ENCODE data around the gene GNS. TPM values are rescaled to one million over a fixed set of nuclear protein-coding genes. Genes with fewer than 3 reads are reported as not detected.

Gene GNS
- total RNA-seq, 1 experiment from 2014 or later = 74.9 TPM

DNA sequence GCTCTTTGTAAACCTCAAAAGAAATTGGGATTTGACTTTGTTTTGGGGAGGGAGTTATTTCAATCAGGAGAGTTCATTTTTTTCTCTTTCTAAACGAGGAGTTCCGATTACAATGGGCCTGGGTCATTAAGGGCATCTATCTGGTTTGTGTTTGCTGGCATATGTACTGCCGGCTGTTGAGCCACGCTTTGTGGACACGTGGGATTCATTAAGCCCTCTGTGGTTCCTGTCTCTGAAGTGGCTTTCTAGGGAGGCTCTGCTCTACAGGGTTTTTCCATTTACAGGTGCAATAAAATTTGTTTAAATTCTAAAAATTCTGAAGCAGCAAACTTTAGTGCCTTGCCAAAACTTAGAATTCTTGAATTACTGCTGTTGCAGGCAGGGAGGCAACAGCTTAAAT, 57.9 kb downstream of the GNS start:
- Histone ChIP-seq H3K4me3 (no peak overlapping the region), H3K36me3 (ENCODE audit: low read depth) (no peaks in the 10 kb centered on the region), H3K9me2 (ENCODE audit: insufficient read depth) (no peaks in the 10 kb centered on the region; the same call in 1 of the 2 replicates), H3K4me1 (replicated peaks; ENCODE audit: insufficient read depth) (no peaks in the 10 kb centered on the region), H3K27me3 (ENCODE audit: insufficient read depth, low read depth) (no peaks in the 10 kb centered on the region), H4K20me1 (ENCODE audit: insufficient read depth) (no peaks in the 10 kb centered on the region), H3F3A (ENCODE audit: insufficient read depth, low read depth) (peaks cover 7% of the 10 kb centered on the region; the same call in 1 of the 2 replicates), H3K79me2 (ENCODE audit: low read depth) (no peaks in the 10 kb centered on the region), H3K4me2 (no peak overlapping the region), H2AFZ (no peak overlapping the region), H3K27ac (no peak overlapping the region), H3K9me3 (ENCODE audit: insufficient read depth, low read depth) (no peaks in the 10 kb centered on the region)
- POLR2A ChIA-PET (ENCODE audit: unreplicated experiment) = no interaction called here
- intact Hi-C loops (cut with micrococcal nuclease; ENCODE audit: unreplicated experiment) = no loop called here
- BruUV-seq (replicated peaks) = no TSS peak
- DNase-seq = no peak
- CTCF ChIA-PET = interaction anchor here (0.7 kb wide), 1 partner anchor 437 kb away, joined by 7 read pairs; no protein-coding TSS in a partner anchor
- TF ChIP-seq, protein P1, sequence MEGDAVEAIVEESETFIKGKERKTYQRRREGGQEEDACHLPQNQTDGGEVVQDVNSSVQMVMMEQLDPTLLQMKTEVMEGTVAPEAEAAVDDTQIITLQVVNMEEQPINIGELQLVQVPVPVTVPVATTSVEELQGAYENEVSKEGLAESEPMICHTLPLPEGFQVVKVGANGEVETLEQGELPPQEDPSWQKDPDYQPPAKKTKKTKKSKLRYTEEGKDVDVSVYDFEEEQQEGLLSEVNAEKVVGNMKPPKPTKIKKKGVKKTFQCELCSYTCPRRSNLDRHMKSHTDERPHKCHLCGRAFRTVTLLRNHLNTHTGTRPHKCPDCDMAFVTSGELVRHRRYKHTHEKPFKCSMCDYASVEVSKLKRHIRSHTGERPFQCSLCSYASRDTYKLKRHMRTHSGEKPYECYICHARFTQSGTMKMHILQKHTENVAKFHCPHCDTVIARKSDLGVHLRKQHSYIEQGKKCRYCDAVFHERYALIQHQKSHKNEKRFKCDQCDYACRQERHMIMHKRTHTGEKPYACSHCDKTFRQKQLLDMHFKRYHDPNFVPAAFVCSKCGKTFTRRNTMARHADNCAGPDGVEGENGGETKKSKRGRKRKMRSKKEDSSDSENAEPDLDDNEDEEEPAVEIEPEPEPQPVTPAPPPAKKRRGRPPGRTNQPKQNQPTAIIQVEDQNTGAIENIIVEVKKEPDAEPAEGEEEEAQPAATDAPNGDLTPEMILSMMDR (conservative IDR thresholded peaks at IDR 0.05) = no peak
- no peak for TF ChIP-seq EZH2 (IDR thresholded peaks at IDR 0.05; ENCODE audit: low read depth)

DNA sequence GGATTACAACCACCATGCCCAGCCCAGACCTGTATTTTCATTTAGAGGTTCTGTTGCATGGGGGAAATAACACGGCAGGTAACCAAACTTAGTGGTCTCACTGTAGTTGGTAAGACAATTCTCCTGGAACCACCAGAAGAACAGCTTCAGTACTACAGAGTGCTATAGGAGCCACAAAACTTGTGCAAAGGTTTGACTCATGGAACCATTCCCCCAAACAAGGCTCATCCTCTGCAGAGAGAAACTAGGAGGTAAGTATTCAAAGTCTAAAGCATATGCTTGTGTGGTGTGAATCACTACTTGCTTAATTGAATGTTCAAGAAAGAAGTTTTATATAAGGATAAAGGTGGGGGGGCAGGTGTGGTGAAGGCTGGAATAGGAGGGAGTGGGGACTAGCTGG, 58.7 kb downstream of the GNS start:
- no peaks in the 10 kb centered on the region; the same call in 1 of the 2 replicates for H3K9me2 ChIP-seq (ENCODE audit: insufficient read depth)
- H3K79me2 ChIP-seq (ENCODE audit: low read depth) = no peaks in the 10 kb centered on the region
- POLR2A ChIA-PET (ENCODE audit: unreplicated experiment) = no interaction called here
- no peaks in the 10 kb centered on the region for H3K9me3 ChIP-seq (ENCODE audit: insufficient read depth, low read depth)
- H3F3A ChIP-seq (ENCODE audit: insufficient read depth, low read depth) = peaks cover 7% of the 10 kb centered on the region; the same call in 1 of the 2 replicates
- no peak overlapping the region for H3K4me3 ChIP-seq
- no peak for TF ChIP-seq EZH2 (IDR thresholded peaks at IDR 0.05; ENCODE audit: low read depth)
- TF ChIP-seq, protein P1 (conservative IDR thresholded peaks at IDR 0.05) = no peak
- no peak overlapping the region for H3K4me2 ChIP-seq
- DNase-seq = no peak
- no peak overlapping the region for H3K27ac ChIP-seq
- no peak overlapping the region for H2AFZ ChIP-seq
- CTCF ChIA-PET = interaction anchor here (0.6 kb wide), 1 partner anchor 483 kb away, joined by 5 read pairs; no protein-coding TSS in a partner anchor
- H3K4me1 ChIP-seq (replicated peaks; ENCODE audit: insufficient read depth) = 0 out of 2 replicates have a peak, but pooled peaks cover 3% of the 10 kb centered on the region
- no peaks in the 10 kb centered on the region for H3K36me3 ChIP-seq (ENCODE audit: low read depth)
- H4K20me1 ChIP-seq (ENCODE audit: insufficient read depth) = no peaks in the 10 kb centered on the region
- no peaks in the 10 kb centered on the region for H3K27me3 ChIP-seq (ENCODE audit: insufficient read depth, low read depth)
- no TSS peak for BruUV-seq (replicated peaks)
- intact Hi-C loops (cut with micrococcal nuclease; ENCODE audit: unreplicated experiment) = no loop called here

DNA sequence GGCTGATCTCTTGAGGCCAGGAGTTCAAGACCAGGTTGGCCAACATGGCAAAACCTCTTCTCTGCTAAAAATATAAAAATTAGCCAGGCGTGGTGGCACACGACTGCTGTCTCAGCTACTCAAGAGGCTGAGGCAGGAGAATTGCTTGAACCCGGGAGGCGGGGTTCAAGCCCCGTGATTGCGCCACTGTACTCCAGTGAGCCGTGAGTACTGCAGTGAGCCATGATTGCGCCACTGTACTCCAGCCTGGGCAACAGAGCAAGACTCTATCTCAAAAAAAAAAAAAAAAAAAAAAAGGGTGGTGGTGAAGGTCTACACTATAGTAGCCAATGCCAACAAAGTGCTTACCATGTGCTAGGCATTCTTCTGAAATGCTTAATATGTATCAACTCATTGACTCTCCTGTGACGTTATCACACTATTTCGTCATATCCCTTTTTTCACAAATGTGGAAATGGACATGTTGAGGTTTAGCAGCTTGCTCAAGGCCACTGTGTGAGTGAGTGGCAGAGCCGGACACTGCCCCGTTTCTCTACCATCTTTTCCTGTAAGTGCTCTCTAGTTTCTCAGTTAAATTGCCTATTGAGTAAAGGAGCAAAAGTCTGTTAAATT, 59.6 kb downstream of the GNS start:
- no peak for DNase-seq
- CTCF ChIA-PET = no interaction called here
- POLR2A ChIA-PET (ENCODE audit: unreplicated experiment) = no interaction called here

More for the DNA sequence above, 59.6 kb downstream of the GNS start:
- no peak for TF ChIP-seq EZH2 (IDR thresholded peaks at IDR 0.05; ENCODE audit: low read depth)
- TF ChIP-seq, protein P1 (conservative IDR thresholded peaks at IDR 0.05) = no peak
- Histone ChIP-seq H3K4me1 (replicated peaks; ENCODE audit: insufficient read depth) (0 out of 2 replicates have a peak, but pooled peaks cover 3% of the 10 kb centered on the region), H3K9me3 (ENCODE audit: insufficient read depth, low read depth) (no peaks in the 10 kb centered on the region), H3K27ac (no peak overlapping the region), H3K79me2 (ENCODE audit: low read depth) (no peaks in the 10 kb centered on the region), H3F3A (ENCODE audit: insufficient read depth, low read depth) (peaks cover 9% of the 10 kb centered on the region; the same call in 1 of the 2 replicates), H3K27me3 (ENCODE audit: insufficient read depth, low read depth) (no peaks in the 10 kb centered on the region), H3K4me3 (no peak overlapping the region), H3K4me2 (no peak overlapping the region), H4K20me1 (ENCODE audit: insufficient read depth) (no peaks in the 10 kb centered on the region), H3K9me2 (ENCODE audit: insufficient read depth) (no peaks in the 10 kb centered on the region; the same call in 1 of the 2 replicates), H3K36me3 (ENCODE audit: low read depth) (no peaks in the 10 kb centered on the region), H2AFZ (no peak overlapping the region)
- intact Hi-C loops (cut with micrococcal nuclease; ENCODE audit: unreplicated experiment) = loop anchor here (5.0 kb wide), 2 partner anchors 202 to 872 kb away; no protein-coding TSS in a partner anchor
- no TSS peak for BruUV-seq (replicated peaks)

Measured in PC-9 (cell line).